Head of caudate nucleus (tissue), 42 donors: ENCODE data around the gene SUZ12.
"Not testable (repeated sequence)": the region's sequence is repeated elsewhere in the genome, so short reads cannot be mapped to it uniquely, and the experiment has no call there.

ENCODE experiments used
- DNase-seq, 42 donors: peaks; one replicate each; pipeline versions ENCODE4 v3.0.0 to v3.0.0-alpha.2; 2020 to 2021; ENCODE audit warnings: mixed read lengths in 7 of 42
- intact Hi-C: fragments of 100-400 bp; cut with DNase I; formaldehyde crosslinking; loops from one replicate; pipeline ENCODE4 v1.15.0; 2022

Gene SUZ12

DNA sequence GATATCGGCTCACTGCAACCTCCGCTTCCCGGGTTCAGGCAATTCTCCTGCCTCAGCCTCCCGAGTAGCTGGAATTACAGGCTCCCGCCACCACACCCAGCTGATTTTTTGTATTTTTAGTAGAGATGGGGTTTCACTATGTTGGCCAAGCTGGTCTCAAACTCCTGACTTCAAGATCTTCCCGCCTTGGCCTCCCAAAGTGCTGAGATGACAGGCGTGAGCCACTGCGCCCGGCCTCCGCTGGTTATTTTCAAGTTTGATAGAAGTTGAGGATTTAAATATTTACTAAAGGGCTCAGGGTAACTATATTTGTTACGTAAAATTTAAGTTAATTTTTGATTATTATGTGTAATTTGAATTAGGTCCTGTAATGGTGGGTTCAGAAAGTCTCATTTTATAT, 5.1 kb downstream of the SUZ12 start:
- DNase-seq: peak in 1 of 42 donors; percentile 18
- intact Hi-C loops: not testable (repeated sequence)

DNA sequence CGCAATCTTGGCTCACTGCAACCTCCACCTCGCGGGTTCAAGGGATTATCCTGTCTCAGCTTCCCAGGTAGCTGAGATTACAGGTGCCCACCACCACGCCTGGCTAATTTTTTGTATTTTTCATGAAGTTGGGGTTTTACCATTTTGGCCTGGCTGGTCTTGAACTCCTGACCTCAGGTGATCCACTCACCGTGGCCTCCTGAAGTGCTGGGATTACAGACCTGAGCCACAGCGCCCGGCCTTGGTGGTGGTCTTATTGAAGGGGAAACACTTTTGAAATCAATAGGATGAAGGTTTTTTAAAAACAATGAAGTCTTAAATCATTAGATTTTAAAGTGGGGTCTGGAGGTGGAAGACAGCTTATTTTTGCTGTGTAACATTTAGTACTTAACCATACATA, 5.6 kb downstream of the SUZ12 start:
- DNase-seq: peak in 1 of 42 donors; percentile 28
- intact Hi-C loops: not testable (repeated sequence)

DNA sequence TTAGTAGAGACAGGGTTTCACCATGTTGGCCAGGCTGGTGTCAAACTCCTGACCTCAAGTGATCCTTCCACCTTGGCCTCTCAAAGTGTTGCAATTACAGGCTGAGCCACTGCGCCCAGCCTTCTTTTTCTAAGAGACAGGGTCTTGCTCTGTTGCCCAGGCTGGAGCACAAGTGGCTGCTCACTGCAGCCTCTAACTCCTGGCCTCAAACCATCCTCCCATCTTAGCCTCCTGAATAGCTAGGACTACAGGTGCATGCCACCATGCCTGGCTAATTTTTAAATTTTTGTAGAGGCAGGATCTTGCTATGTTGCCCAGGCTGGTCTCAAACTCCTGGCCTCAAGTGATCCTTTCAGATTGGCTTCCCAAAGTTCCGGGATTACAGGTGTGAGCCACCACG, 15.1 kb downstream of the SUZ12 start:
- intact Hi-C loops, DNase-seq: not testable (repeated sequence)

DNA sequence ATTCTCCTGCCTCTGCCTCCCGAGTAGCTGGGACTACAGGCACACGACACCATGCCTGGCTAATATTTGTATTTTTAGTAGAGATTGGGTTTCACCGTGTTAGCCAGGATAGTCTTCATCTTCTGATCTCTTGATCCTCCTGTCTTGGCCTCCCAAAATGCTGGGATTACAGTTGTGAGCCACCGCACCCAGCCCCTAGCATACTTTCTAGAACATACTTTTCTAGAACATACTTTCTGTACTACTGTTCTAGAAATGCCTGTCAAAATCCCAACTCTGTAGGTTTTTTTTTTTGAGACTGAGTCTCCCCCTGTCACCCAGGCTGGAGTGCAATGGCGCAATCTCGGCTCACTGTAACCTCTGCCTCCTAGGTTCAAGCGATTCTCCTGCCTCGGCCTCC, 27.3 kb downstream of the SUZ12 start:
- intact Hi-C loops: not testable (repeated sequence)

DNA sequence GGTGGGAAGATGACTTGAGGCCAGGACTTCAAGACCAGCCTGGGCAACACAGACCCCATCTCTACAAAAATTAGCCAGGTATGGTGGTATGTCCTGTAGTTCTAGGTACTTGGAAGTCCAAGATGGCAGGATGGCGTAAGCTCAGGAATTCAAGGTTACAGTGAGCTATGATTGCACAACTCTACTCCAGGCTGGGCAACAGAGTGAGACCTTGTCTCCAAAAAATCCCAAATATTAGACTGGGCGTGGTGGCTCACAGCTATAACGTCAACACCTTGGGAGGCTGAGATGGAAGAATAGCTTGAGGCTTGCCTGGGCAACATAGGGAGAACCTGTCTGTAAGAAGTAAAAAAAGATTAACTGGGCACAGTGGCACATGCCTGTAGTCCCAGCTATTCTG, 30.8 kb downstream of the SUZ12 start:
- intact Hi-C loops: no loop called here
- DNase-seq: no peak

More for the DNA sequence above, 27.3 kb downstream of the SUZ12 start:
- not testable (repeated sequence) for DNase-seq

DNA sequence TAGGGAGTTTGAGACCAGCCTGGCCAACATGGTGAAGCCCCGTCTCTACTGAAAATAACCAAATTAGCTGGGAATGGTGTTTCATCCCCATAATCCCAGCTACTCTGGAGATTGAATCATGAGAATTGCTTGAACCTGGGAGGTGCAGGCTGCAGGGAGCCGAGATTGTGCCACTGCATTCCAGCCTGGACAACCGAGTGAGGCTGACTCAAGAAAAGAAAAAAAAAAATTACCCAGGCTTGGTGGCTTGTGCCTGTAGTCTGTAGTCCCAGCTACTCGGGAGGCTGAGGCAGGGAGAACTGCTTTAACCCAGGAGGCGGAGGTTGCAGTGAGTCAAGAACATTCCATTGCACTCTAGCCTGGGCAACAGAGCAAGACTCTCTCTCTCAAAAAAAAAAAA, 33.6 kb downstream of the SUZ12 start:
- intact Hi-C loops, DNase-seq: not testable (repeated sequence)

DNA sequence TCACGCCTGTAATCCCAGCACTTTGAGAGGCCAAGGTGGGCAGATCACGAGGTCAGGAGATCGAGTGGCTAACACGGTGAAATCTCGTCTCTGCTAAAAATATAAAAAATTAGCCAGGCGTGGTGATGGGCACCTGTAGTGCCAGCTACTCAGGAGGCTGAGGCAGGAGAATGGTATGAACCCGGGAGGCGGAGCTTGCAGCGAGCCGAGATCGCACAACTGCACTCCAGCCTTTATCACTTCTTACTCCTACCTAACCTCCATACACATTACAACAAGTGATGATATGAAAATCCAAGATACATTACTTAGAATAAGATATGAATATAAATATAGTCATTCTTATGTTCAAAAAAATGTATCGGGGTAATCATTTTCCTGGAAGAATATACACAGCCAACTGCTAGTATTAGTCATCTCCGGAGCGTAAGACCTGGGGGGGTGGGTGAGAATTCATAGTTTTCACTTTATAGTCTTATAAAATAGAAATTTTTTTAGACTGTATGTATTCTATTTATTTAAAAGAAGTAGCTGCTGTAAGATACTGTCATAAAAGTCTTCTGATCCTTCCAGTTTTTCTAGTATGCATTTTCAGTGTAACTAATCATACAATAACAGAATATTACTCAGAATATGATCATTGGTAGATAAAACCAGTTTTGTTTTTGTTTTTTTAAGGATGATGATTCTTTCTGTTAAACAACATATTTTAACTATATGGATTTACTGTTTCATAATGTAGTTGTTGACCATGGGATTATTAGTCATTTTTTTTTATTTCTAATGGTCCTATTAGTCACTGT, 37.7 kb downstream of the SUZ12 start:
- intact Hi-C loops, DNase-seq: not testable (repeated sequence)

DNA sequence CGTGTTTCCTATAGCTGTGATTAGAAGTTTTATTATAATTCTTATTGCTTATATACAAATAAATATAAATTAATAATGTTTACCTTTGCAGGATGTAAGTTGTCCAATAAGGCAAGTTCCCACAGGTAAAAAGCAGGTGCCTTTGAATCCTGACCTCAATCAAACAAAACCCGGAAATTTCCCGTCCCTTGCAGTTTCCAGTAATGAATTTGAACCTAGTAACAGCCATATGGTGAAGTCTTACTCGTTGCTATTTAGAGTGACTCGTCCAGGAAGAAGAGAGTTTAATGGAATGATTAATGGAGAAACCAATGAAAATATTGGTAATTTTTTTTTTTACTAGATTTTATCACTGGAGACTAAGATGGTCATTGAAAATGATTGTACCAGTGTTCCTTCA, 38.6 kb downstream of the SUZ12 start:
- intact Hi-C loops, DNase-seq: not testable (repeated sequence)

DNA sequence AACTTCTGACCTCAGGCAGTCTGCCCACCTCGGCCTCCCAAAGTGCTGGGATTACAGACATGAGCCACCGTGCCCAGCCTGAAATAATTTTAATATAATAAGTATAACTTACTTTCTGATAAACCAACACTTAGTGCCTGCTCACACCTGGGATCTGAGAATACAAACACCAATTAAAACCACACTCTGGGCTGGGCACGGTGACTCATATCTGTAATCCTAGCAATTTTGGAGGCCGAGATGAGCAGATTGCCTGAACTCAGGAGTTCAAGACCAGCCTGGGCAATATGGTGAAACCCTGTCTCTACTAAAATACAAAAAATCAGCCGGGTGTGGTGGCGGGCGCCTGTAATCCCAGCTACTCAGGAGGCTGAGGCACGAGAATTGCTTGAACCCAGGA, 55.0 kb downstream of the SUZ12 start:
- DNase-seq, intact Hi-C loops: not testable (repeated sequence)

DNA sequence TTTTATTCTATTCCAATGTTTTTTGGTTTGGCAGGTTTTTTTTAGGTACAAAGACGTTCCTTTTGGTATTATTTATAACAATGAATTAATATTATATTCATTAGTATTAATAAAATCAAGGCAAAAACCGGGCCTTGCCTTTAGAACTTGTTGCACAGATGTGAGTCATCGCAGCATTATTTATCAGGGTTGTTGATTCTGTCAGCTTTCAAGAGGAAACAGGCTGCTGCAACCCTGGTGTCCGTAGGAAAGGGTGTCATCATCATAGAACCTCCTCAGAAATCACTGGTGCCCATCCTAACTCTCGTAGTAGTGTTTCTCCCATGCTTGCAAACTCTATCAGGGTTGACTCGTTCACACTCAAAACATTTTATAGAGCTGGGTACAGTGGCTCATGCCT, 60.2 kb downstream of the SUZ12 start:
- intact Hi-C loops: no loop called here
- no peak for DNase-seq

DNA sequence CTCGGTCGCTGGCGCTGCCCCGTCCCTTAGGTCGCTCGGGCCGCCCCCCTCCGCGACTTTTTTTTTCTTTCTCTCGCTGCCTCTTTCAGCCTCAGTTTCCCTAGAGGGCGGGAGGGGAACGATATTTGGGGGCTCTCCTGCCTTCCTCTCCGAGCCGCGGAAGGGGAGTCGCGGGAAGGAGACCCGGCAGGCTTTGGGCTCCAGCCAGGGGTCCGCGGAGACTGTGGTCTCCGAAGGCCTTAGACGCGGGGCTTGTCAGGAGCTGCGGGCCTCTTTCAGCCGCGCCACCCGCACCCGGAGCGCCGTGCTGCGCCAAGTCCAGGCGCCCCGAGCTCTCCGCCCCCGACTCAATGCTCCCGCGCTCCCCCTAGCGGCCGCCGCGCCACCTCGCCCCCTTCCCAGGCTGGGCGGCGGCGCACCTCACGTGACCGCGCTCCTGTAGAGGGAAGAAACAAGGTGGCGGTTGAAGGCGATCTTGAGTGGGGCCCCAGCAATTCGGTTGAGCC, 70.2 kb downstream of the SUZ12 start, which contains the start of gene LRRC37B:
TSS of gene LRRC37B (plus strand) at position 427 of the 506 bp plus-strand sequence. CDS start 14,010 bp downstream, outside the sequence.
- intact Hi-C loops: loop anchor here (5.0 kb wide), 1 partner anchor 135 kb away; the partner anchor contains the start of gene RHOT1

DNA sequence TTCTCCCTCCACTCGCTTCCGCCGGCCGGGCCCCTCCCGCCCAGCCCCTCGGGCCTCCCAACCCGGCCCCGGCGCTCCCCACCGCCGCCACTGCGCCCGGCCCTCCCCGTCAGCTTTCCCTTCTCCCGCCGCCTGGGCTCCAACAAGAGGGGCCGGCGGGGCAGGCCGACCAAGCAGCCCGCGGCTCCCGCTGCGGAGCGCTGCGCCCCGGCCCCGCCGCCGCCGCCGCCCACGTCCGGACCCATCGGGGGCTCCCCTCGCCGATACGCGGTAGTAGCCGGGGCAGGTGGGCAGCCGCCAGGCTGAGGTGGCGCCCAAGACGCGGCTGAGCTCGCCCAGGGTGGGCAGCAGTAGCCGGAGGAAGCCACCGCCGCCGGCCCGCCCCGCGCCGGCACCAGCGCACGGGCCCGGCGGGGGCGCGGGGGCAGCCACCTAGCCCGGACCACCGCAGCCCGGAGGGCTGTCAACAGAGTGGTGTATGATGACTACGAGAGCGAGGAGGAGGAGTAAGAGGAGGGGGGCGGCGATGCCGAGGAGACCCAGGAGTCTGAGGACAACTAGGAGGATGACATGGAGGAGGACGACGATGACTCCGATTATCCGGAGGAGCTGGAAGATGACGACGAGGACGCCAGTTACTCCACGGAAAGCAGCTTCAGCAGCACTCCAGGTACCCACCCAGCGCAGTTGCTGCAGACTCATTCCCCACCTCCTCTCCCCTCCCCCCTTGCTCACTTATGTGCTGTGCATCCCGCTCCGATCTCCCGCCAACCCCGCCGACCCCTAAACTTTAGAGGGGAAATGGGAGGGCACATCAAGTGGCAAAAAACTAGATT, 70.9 kb downstream of the SUZ12 start:
- DNase-seq: peak; percentile 32 to 83 (median 64)
- intact Hi-C loops: loop anchor here (5.0 kb wide), 1 partner anchor 135 kb away; the partner anchor contains the start of gene RHOT1

More for the DNA sequence above, 70.2 kb downstream of the SUZ12 start, which contains the start of gene LRRC37B:
- DNase-seq: peak; percentile 69 to 95 (median 90)

DNA sequence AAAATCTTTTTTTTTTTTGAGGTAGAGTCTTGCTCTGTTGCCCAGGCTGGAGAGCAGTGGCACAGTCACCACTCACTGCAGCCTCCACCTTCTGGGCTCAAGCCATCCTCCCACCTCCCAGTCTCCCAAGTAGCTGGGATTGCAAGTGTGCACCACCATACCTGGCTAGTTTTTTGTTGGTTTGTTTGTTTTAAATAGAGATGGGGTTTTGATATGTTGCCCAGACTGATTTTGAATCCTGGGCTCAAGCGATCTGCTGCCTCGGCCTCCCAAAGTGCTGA, 72.4 kb downstream of the SUZ12 start:
- intact Hi-C loops: loop anchor here (5.0 kb wide), 1 partner anchor 133 kb away; the partner anchor contains the start of gene RHOT1
- no peak for DNase-seq

DNA sequence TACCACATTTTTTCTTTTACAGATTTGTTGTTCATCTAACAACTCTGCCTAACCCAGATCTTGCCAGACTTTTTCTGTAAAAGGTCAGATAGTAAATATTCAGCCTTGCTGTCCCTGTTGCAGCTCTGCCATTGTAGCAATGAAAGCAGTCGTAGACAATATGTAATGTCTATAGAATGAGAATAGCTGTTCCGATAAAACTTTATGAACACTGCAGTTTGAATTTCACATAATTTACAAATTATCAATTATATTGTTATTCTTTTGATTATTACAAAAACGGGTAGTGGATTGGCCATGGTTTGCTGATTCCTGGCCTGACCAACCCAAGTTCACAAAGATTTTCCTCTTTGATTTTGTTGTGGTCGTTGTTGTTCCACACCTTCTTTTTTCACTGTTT, 73.3 kb downstream of the SUZ12 start:
- DNase-seq: no peak
- intact Hi-C loops: no loop called here

DNA sequence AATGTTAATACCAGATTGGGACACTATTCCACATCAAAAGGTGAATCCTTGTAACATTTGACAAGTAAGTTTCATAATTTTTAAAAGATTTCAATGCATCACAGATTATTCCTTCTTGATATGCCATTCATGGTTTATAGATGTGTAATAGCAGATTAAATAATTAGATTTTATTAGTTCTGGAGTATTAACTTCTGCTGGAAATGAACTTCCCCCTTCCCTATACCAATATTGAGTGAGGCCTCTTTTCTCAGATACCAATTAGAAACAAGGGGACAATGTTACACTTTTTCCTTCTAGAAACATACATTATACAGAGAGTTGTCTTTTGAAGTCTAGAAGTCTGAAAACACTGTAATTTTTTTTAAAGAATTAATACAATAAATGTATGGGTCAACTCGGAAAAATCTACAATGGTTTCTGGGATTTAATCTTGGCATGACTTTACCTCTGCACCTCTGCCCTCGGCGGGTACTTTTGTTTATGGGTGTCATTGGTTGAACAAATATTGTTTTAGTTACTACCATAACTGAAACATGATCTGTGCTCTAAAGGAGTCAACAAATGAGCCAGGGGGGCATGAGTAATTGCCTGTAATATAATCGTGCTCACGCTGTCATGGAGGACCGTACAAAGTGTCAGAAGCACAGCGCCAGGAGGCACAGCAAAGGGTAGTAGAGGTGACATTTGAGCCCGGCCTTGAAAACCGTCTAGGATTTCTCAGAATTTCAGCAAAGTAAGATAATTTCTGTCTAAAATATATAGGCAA, 78.6 kb downstream of the SUZ12 start:
- DNase-seq: no peak
- intact Hi-C loops: no loop called here

DNA sequence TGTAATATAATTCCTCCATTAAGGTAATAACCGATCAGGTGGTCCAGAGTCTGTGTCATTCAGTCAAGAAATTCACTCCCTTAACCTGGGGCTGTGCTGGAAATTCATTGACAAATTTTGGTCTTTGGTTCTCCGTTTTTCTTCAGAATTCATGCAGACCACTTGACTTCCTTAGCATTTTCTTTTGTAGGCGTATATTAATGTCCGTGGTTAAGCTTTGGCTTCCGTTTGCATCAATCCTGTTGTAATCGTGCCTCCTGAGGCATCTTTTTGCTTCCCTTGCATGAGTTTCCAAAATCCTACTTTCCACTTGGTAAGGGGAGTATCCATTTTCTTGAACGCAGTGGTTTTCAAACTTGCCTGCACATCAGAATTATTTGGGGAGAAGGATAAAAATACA, 79.4 kb downstream of the SUZ12 start:
- intact Hi-C loops: no loop called here
- no peak for DNase-seq

DNA sequence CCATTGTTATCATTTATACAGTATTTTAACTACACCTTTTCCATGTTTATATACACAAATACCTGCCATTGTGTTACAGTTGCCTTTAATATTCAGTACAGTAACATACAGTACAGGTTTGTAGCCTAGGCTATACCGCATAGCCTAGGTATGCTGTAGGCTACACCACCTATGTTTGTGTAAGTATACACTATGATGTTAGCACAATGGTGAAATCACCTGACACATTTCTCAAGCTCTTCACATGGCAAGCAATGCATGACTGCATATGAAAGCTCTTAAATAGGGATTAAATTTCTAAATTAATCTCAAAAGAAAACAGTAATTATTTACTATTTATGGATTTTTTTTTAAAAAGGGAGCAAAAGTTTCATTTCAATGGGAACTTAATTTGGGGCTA, 82.4 kb downstream of the SUZ12 start:
- DNase-seq: no peak
- intact Hi-C loops: no loop called here

DNA sequence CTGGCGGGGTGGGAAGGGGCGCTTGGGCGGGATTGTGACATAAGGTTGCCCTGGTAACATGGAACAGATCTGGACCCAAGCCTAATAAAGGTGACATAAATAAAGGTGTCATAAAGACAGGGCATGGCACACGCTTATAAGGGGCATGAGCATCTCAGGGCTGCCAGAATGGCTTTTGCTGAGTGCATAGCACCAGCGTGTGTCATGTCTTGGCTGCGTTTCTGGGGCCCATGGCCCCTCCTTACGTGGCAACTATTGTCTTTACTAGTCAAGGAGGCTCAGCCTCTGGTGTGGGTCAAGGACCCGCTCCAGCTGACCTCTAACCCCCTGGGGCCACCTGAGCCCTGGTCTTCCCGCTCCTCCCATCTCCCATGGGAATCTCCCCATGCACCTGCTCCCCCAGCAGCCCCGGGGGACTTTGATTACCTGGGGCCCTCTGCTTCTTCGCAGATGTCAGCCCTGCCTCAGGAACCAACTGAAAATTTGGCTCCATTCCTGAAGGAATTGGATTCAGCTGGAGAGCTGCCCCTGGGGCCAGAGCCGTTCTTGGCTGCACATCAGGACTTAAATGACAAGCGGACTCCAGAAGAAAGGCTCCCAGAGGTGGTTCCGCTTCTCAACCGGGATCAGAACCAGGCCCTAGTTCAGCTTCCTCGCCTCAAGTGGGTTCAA, 84.3 kb downstream of the SUZ12 start:
- intact Hi-C loops: no loop called here
- peak in 8 of 42 donors; percentile 10 to 60 (median 24) for DNase-seq

DNA sequence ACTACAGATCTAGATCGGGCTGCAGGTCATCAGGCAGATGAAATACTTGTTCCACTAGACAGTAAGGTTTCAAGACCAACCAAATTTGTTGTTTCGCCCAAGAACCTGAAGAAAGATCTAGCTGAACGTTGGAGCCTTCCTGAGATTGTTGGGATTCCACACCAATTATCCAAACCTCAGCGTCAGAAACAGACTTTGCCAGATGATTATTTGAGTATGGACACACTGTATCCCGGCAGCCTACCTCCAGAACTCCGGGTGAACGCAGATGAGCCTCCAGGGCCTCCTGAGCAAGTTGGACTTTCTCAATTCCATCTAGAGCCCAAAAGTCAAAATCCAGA, 84.8 kb downstream of the SUZ12 start:
- no peak for DNase-seq
- intact Hi-C loops: no loop called here
